GM23338 (cell line): ENCODE data around the gene KANK3. TPM values are rescaled to one million over a fixed set of nuclear protein-coding genes. Genes with fewer than 3 reads are reported as not detected.

Source experiments
- ATAC-seq: fragments of 200-7000 bp; cut with Tn5 transposase; 3 replicates; pipeline ENCODE4 v1.9.1; 2020
- DNase-seq: peaks from one replicate; pipeline ENCODE4 v3.0.0-alpha.2; 2015; ENCODE audit warnings: low spot score
- H2AFZ ChIP-seq: fragments of 200-600 bp; sonication (generic); 2 replicates; pipeline ENCODE4 v1.8.0; 2016; ENCODE audit warnings: antibody characterized with exemption, mild to moderate bottlenecking, moderate library complexity
- H3F3A ChIP-seq: fragments of 200-600 bp; sonication (generic); replicated peaks from 2 replicates; pipeline ENCODE4 v1.8.0; 2017; ENCODE audit warnings: antibody characterized with exemption, mixed run types, low read depth
- H3K27ac ChIP-seq: fragments of 200-600 bp; sonication (generic); 2 replicates; pipeline ENCODE4 v1.6.1; 2016; ENCODE audit warnings: low read depth
- H3K27me3 ChIP-seq: fragments of 200-600 bp; sonication (generic); 2 replicates; pipeline ENCODE4 v1.8.0; 2016; ENCODE audit warnings: mild to moderate bottlenecking, mixed run types, moderate library complexity; ENCODE audit not compliant: insufficient read depth
- H3K36me3 ChIP-seq: fragments of 200-600 bp; sonication (generic); 2 replicates; pipeline ENCODE4 v1.8.0; 2016; ENCODE audit warnings: mild to moderate bottlenecking; ENCODE audit not compliant: insufficient read depth
- H3K4me1 ChIP-seq: fragments of 200-600 bp; sonication (generic); 2 replicates; pipeline ENCODE4 v1.8.0; 2016; ENCODE audit warnings: mild to moderate bottlenecking, moderate library complexity; ENCODE audit not compliant: insufficient read depth
- H3K4me2 ChIP-seq: fragments of 200-600 bp; sonication (generic); 2 replicates; pipeline ENCODE4 v1.7.1; 2017; ENCODE audit warnings: mixed run types
- H3K4me3 ChIP-seq: fragments of 200-600 bp; sonication (generic); 2 replicates; pipeline ENCODE4 v1.6.1; 2016; ENCODE audit warnings: mixed run types
- H3K79me2 ChIP-seq: fragments of 200-600 bp; sonication (generic); replicated peaks from 2 replicates; pipeline ENCODE4 v1.8.0; 2017; ENCODE audit warnings: mild to moderate bottlenecking; ENCODE audit not compliant: insufficient read depth
- H3K9me2 ChIP-seq: fragments of 200-600 bp; sonication (generic); 2 replicates; pipeline ENCODE4 v1.8.0; 2017; ENCODE audit not compliant: insufficient read depth
- H4K20me1 ChIP-seq: fragments of 200-600 bp; sonication (generic); replicated peaks from 2 replicates; pipeline ENCODE4 v1.8.0; 2017; ENCODE audit warnings: mild to moderate bottlenecking; ENCODE audit not compliant: insufficient read depth
- H3K27ac Mint-ChIP-seq: 2 replicates; pipeline ENCODE4 v1.8.0; 2020; ENCODE audit warnings: inconsistent platforms, mild to moderate bottlenecking, moderate library complexity, mixed read lengths
- H3K27me3 Mint-ChIP-seq: 3 replicates; pipeline ENCODE4 v1.8.0; 2022; ENCODE audit warnings: low read depth, mild to moderate bottlenecking, moderate library complexity, mixed read lengths, inconsistent platforms; ENCODE audit not compliant: insufficient read depth, poor library complexity
- H3K36me3 Mint-ChIP-seq: 3 replicates; pipeline ENCODE4 v1.8.0; 2021; ENCODE audit warnings: low read depth, mild to moderate bottlenecking, inconsistent platforms, moderate library complexity, mixed read lengths
- H3K4me1 Mint-ChIP-seq: 3 replicates; pipeline ENCODE4 v1.8.0; 2020; ENCODE audit warnings: mild to moderate bottlenecking, inconsistent platforms, mixed read lengths
- H3K4me3 Mint-ChIP-seq: 3 replicates; pipeline ENCODE4 v1.8.0; 2021; ENCODE audit warnings: moderate library complexity, mild to moderate bottlenecking, inconsistent platforms, mixed read lengths
- H3K9me3 Mint-ChIP-seq: 3 replicates; pipeline ENCODE4 v1.8.0; 2020; ENCODE audit warnings: moderate library complexity, mild to moderate bottlenecking, inconsistent platforms, mixed read lengths
- CREB1 ChIP-seq: fragments of 250-450 bp; sonication (Bioruptor Pico); IDR thresholded peaks from 2 replicates; pipeline ENCODE4 v1.5.0; 2020; ENCODE audit warnings: low read depth, mild to moderate bottlenecking, moderate library complexity
- ETS1 ChIP-seq: IDR thresholded peaks from 2 replicates; pipeline ENCODE4 v1.6.1; 2016; ENCODE audit warnings: antibody characterized with exemption
- EZH2 ChIP-seq: fragments of 200-600 bp; sonication (generic); IDR thresholded peaks from one replicate; pipeline ENCODE4 v1.8.0; 2017; ENCODE audit warnings: antibody characterized with exemption, mild to moderate bottlenecking, low read depth; ENCODE audit not compliant: unreplicated experiment
- EZH2phosphoT487 ChIP-seq: fragments of 200-600 bp; sonication (generic); IDR thresholded peaks from one replicate; pipeline ENCODE4 v1.8.1; 2018; ENCODE audit warnings: antibody characterized with exemption; ENCODE audit not compliant: unreplicated experiment
- JUNB ChIP-seq: IDR thresholded peaks from one replicate; pipeline ENCODE4 v1.6.1; 2016; ENCODE audit warnings: antibody characterized with exemption; ENCODE audit not compliant: unreplicated experiment
- NANOG ChIP-seq: IDR thresholded peaks from 2 replicates; pipeline ENCODE4 v1.6.1; 2016; ENCODE audit warnings: antibody characterized with exemption, borderline replicate concordance
- REST ChIP-seq: IDR thresholded peaks from one replicate; pipeline ENCODE4 v1.6.1; 2018; ENCODE audit warnings: antibody characterized with exemption; ENCODE audit not compliant: unreplicated experiment
- STAT1 ChIP-seq: IDR thresholded peaks from one replicate; pipeline ENCODE4 v1.6.1; 2016; ENCODE audit warnings: antibody characterized with exemption; ENCODE audit not compliant: unreplicated experiment
- ZNF114 ChIP-seq: fragments of 250-450 bp; sonication (Bioruptor Pico); IDR thresholded peaks from 2 replicates; pipeline ENCODE4 v1.5.0; 2020; ENCODE audit warnings: mild to moderate bottlenecking, moderate library complexity
- ZNF331 ChIP-seq: fragments of 250-450 bp; sonication (Bioruptor Pico); IDR thresholded peaks from 2 replicates; pipeline ENCODE4 v1.5.0; 2020; ENCODE audit warnings: low read depth, mild to moderate bottlenecking, moderate library complexity
- polyA plus RNA-seq: library from polyadenylated mRNA; unstranded; fragments of >200 nt; fragmentation: Nextera tagmentation; extraction: Ambion mirVana; gene quantifications from 2 replicates; pipeline ENCODE4 v1.2.1, GENCODE V29; 2016
- total RNA-seq: library from RNA; depleted of rRNA; stranded (reverse); fragments of >200 nt; shearing (Covaris generic); gene quantifications from 2 replicates; pipeline ENCODE4 v1.2.3, GENCODE V29; 2014
- TF ChIP-seq, protein P1 (sequence below): fragments of 250-450 bp; sonication (Bioruptor Pico); IDR thresholded peaks from 2 replicates; pipeline ENCODE4 v1.5.0; 2020; ENCODE audit warnings: mild to moderate bottlenecking, moderate library complexity
- TF ChIP-seq, protein P2 (sequence below), 2 experiments: fragments of 200-600 bp in 1 of 2; sonication (generic) in 1 of 2; conservative IDR thresholded peaks; 2 replicates each; pipeline versions ENCODE4 v1.5.1 to v1.6.1; 2016 to 2017; ENCODE audit warnings: antibody characterized with exemption in 2 of 2, low read depth in 2 of 2, mild to moderate bottlenecking in 2 of 2, moderate library complexity in 1 of 2

Gene KANK3
- total and polyA plus RNA-seq, 2 experiments from 2014 or later: 2.0 to 9.3 TPM

- Histone ChIP-seq H3K4me3 (no peak overlapping the region), H3K79me2 (peaks cover 12% of the 10 kb centered on the region), H3K4me1 (peaks cover 10% of the 10 kb centered on the region; the same call in 1 of the 2 replicates), H2AFZ (no peak overlapping the region), H3K4me2 (no peak overlapping the region), H3K9me2 (no peaks in the 10 kb centered on the region), H3K36me3 (no peaks in the 10 kb centered on the region), H3F3A (peaks cover 6% of the 10 kb centered on the region; the same call in 1 of the 2 replicates), H3K27me3 (no peaks in the 10 kb centered on the region), H3K27ac (no peak overlapping the region), H4K20me1 (peaks cover 9% of the 10 kb centered on the region)
- Mint-ChIP-seq H3K27me3 (peaks cover 12% of the 10 kb centered on the region), H3K4me1 (peaks cover 8% of the 10 kb centered on the region; the same call in 2 of the 3 replicates), H3K36me3 (peaks cover 21% of the 10 kb centered on the region), H3K27ac (no peak overlapping the region), H3K4me3 (no peak overlapping the region; the same call in 2 of the 3 replicates), H3K9me3 (peaks cover 20% of the 10 kb centered on the region)
- DNase-seq (no peak), ATAC-seq (no peak)
- no peak for TF ChIP-seq ETS1
- TF ChIP-seq EZH2: no peak
- no peak for TF ChIP-seq ZNF114 (CRISPR knock-in tag)
- no peak for TF ChIP-seq CREB1 (CRISPR knock-in tag)
- no peak for TF ChIP-seq NANOG
- no peak for TF ChIP-seq EZH2phosphoT487
- no peak for TF ChIP-seq REST
- TF ChIP-seq JUNB: no peak
- TF ChIP-seq, protein P1, sequence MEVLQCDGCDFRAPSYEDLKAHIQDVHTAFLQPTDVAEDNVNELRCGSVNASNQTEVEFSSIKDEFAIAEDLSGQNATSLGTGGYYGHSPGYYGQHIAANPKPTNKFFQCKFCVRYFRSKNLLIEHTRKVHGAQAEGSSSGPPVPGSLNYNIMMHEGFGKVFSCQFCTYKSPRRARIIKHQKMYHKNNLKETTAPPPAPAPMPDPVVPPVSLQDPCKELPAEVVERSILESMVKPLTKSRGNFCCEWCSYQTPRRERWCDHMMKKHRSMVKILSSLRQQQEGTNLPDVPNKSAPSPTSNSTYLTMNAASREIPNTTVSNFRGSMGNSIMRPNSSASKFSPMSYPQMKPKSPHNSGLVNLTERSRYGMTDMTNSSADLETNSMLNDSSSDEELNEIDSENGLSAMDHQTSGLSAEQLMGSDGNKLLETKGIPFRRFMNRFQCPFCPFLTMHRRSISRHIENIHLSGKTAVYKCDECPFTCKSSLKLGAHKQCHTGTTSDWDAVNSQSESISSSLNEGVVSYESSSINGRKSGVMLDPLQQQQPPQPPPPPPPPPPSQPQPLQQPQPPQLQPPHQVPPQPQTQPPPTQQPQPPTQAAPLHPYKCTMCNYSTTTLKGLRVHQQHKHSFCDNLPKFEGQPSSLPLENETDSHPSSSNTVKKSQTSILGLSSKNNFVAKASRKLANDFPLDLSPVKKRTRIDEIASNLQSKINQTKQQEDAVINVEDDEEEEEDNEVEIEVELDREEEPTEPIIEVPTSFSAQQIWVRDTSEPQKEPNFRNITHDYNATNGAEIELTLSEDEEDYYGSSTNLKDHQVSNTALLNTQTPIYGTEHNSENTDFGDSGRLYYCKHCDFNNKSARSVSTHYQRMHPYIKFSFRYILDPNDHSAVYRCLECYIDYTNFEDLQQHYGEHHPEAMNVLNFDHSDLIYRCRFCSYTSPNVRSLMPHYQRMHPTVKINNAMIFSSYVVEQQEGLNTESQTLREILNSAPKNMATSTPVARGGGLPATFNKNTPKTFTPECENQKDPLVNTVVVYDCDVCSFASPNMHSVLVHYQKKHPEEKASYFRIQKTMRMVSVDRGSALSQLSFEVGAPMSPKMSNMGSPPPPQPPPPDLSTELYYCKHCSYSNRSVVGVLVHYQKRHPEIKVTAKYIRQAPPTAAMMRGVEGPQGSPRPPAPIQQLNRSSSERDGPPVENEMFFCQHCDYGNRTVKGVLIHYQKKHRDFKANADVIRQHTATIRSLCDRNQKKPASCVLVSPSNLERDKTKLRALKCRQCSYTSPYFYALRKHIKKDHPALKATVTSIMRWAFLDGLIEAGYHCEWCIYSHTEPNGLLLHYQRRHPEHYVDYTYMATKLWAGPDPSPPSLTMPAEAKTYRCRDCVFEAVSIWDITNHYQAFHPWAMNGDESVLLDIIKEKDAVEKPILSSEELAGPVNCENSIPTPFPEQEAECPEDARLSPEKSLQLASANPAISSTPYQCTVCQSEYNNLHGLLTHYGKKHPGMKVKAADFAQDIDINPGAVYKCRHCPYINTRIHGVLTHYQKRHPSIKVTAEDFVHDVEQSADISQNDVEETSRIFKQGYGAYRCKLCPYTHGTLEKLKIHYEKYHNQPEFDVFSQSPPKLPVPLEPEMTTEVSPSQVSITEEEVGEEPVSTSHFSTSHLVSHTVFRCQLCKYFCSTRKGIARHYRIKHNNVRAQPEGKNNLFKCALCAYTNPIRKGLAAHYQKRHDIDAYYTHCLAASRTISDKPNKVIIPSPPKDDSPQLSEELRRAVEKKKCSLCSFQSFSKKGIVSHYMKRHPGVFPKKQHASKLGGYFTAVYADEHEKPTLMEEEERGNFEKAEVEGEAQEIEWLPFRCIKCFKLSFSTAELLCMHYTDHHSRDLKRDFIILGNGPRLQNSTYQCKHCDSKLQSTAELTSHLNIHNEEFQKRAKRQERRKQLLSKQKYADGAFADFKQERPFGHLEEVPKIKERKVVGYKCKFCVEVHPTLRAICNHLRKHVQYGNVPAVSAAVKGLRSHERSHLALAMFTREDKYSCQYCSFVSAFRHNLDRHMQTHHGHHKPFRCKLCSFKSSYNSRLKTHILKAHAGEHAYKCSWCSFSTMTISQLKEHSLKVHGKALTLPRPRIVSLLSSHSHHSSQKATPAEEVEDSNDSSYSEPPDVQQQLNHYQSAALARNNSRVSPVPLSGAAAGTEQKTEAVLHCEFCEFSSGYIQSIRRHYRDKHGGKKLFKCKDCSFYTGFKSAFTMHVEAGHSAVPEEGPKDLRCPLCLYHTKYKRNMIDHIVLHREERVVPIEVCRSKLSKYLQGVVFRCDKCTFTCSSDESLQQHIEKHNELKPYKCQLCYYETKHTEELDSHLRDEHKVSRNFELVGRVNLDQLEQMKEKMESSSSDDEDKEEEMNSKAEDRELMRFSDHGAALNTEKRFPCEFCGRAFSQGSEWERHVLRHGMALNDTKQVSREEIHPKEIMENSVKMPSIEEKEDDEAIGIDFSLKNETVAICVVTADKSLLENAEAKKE: no peak
- TF ChIP-seq STAT1: no peak
- TF ChIP-seq, protein P2, sequence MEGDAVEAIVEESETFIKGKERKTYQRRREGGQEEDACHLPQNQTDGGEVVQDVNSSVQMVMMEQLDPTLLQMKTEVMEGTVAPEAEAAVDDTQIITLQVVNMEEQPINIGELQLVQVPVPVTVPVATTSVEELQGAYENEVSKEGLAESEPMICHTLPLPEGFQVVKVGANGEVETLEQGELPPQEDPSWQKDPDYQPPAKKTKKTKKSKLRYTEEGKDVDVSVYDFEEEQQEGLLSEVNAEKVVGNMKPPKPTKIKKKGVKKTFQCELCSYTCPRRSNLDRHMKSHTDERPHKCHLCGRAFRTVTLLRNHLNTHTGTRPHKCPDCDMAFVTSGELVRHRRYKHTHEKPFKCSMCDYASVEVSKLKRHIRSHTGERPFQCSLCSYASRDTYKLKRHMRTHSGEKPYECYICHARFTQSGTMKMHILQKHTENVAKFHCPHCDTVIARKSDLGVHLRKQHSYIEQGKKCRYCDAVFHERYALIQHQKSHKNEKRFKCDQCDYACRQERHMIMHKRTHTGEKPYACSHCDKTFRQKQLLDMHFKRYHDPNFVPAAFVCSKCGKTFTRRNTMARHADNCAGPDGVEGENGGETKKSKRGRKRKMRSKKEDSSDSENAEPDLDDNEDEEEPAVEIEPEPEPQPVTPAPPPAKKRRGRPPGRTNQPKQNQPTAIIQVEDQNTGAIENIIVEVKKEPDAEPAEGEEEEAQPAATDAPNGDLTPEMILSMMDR (conservative IDR thresholded peaks at IDR 0.05; ENCODE audit: low read depth in 2 of 2): no peak
- no peak for TF ChIP-seq ZNF331 (CRISPR knock-in tag)
Measured at GRCh38 chr19:8386990-8387389, 43.9 kb upstream of the KANK3 start.
